ENCODE data around the gene MYO5B.

GRCh38 chr18:49833814-49834213 is 361.1 kb downstream of the MYO5B start:
- TF ChIP-seq CTCF (IDR thresholded peaks at IDR 0.05) (no peak), POLR2A (IDR thresholded peaks at IDR 0.05) (no peak)
